Activated CD8-positive, alpha-beta T cell treated with anti-CD3 and anti-CD28 coated beads for 36 hours (primary cell): Measurements from ENCODE around the gene PMPCA. TPM values are rescaled to one million over a fixed set of nuclear protein-coding genes. Genes with fewer than 3 reads are reported as not detected.

Source experiments
- ATAC-seq: fragments of 200-7000 bp; cut with Tn5 transposase; one replicate; pipeline ENCODE4 v1.10.0; 2021; ENCODE audit warnings: mild to moderate bottlenecking, moderate library complexity
- CTCF ChIA-PET: fragments of 350-600 bp; sonication (Branson Sonifier 250); formaldehyde crosslinking; loops from one replicate; lab custom pipeline; 2021; ENCODE audit warnings: antibody characterized with exemption; lab: Charles Lee
- POLR2A ChIA-PET: fragments of 350-600 bp; sonication (Branson Sonifier 250); formaldehyde crosslinking; loops from one replicate; lab custom pipeline; 2021; ENCODE audit warnings: antibody characterized with exemption; lab: Charles Lee
- DNase-seq: peaks from one replicate; pipeline ENCODE4 v3.0.0-alpha.2; 2020
- H3K27ac Mint-ChIP-seq: one replicate; pipeline ENCODE4 v1.8.0; 2021; ENCODE audit warnings: mild to moderate bottlenecking, mixed read lengths
- H3K27me3 Mint-ChIP-seq: one replicate; pipeline ENCODE4 v1.8.0; 2021; ENCODE audit warnings: mixed read lengths
- H3K36me3 Mint-ChIP-seq: one replicate; pipeline ENCODE4 v1.8.0; 2021; ENCODE audit warnings: low read depth, mixed read lengths
- H3K4me1 Mint-ChIP-seq: one replicate; pipeline ENCODE4 v1.8.0; 2021; ENCODE audit warnings: low read depth, mixed read lengths
- H3K4me3 Mint-ChIP-seq: one replicate; pipeline ENCODE4 v1.8.0; 2021; ENCODE audit warnings: mild to moderate bottlenecking, moderate library complexity, mixed read lengths
- H3K9me3 Mint-ChIP-seq: one replicate; pipeline ENCODE4 v1.8.0; 2021; ENCODE audit warnings: mixed read lengths
- CTCF ChIP-seq: fragments of 200-600 bp; IDR thresholded peaks from one replicate; pipeline ENCODE4 v1.8.0; 2022; ENCODE audit warnings: antibody characterized with exemption, mild to moderate bottlenecking
- intact Hi-C: fragments of 100-400 bp; cut with micrococcal nuclease; formaldehyde crosslinking; loops from one replicate; pipeline ENCODE4 v1.10.0; 2022
- total RNA-seq, 2 experiments: library from RNA; stranded (reverse); gene quantifications; one replicate each; pipeline ENCODE4 v1.2.3, GENCODE V29; 2021

The PMPCA gene
- total RNA-seq, 2 experiments from 2014 or later = 128 to 140 TPM

- H3K27ac Mint-ChIP-seq = no peak overlapping the region
- intact Hi-C loops = no loop called here
- no peak for DNase-seq
- no peak for TF ChIP-seq CTCF
- ATAC-seq = no peak
- H3K9me3 Mint-ChIP-seq = no peaks in the 10 kb centered on the region
- CTCF ChIA-PET = no interaction called here
- peaks cover 12% of the 10 kb centered on the region for H3K4me1 Mint-ChIP-seq
- no peak overlapping the region for H3K4me3 Mint-ChIP-seq
- no peaks in the 10 kb centered on the region for H3K27me3 Mint-ChIP-seq
- peaks cover 25% of the 10 kb centered on the region for H3K36me3 Mint-ChIP-seq
- POLR2A ChIA-PET = interaction anchor here (0.9 to 1.3 kb wide), 4 partner anchors 17 to 190 kb away, joined by 3 read pairs; no protein-coding TSS in a partner anchor
Observed at GRCh38 chr9:136442265-136442664, 31.8 kb downstream of the PMPCA start.

GRCh38 chr9:136443087-136443486, 32.6 kb downstream of the PMPCA start:
- Mint-ChIP-seq H3K36me3 (peaks cover 30% of the 10 kb centered on the region), H3K9me3 (no peaks in the 10 kb centered on the region), H3K27ac (peak overlapping the region; percentile 1), H3K27me3 (no peaks in the 10 kb centered on the region), H3K4me3 (no peak overlapping the region), H3K4me1 (peaks cover 5% of the 10 kb centered on the region)
- TF ChIP-seq CTCF = no peak
- CTCF ChIA-PET = no interaction called here
- POLR2A ChIA-PET = interaction anchor here (0.9 to 1.3 kb wide), 5 partner anchors 12 to 189 kb away, joined by 3 read pairs; no protein-coding TSS in a partner anchor
- intact Hi-C loops = no loop called here
- DNase-seq (no peak), ATAC-seq (no peak)

- peaks cover 4% of the 10 kb centered on the region for H3K4me1 Mint-ChIP-seq
- H3K36me3 Mint-ChIP-seq = peaks cover 34% of the 10 kb centered on the region
- no peak overlapping the region for H3K27ac Mint-ChIP-seq
- ChIA-PET CTCF (no interaction called here), POLR2A (interaction anchor here (0.7 to 1.3 kb wide), 5 partner anchors 11 to 188 kb away, joined by 3 read pairs; no protein-coding TSS in a partner anchor)
- no peak overlapping the region for H3K4me3 Mint-ChIP-seq
- no peak for TF ChIP-seq CTCF
- H3K9me3 Mint-ChIP-seq = no peaks in the 10 kb centered on the region
- no peak for ATAC-seq
- intact Hi-C loops = no loop called here
- H3K27me3 Mint-ChIP-seq = no peaks in the 10 kb centered on the region
- no peak for DNase-seq
Observed at GRCh38 chr9:136443687-136444086, 33.2 kb downstream of the PMPCA start.

GRCh38 chr9:136444102-136444501, 33.6 kb downstream of the PMPCA start:
- intact Hi-C loops = no loop called here
- H3K36me3 Mint-ChIP-seq = peaks cover 36% of the 10 kb centered on the region
- POLR2A ChIA-PET = interaction anchor here (0.7 to 1.0 kb wide), 3 partner anchors 11 to 21 kb away, joined by 3 read pairs; no protein-coding TSS in a partner anchor
- no peak overlapping the region for H3K27ac Mint-ChIP-seq
- H3K9me3 Mint-ChIP-seq = no peaks in the 10 kb centered on the region
- DNase-seq (no peak), ATAC-seq (no peak)
- H3K4me3 Mint-ChIP-seq = no peak overlapping the region
- TF ChIP-seq CTCF = no peak
- CTCF ChIA-PET = no interaction called here
- no peaks in the 10 kb centered on the region for H3K27me3 Mint-ChIP-seq
- H3K4me1 Mint-ChIP-seq = peaks cover 4% of the 10 kb centered on the region

- H3K27ac Mint-ChIP-seq = no peak overlapping the region
- no peaks in the 10 kb centered on the region for H3K27me3 Mint-ChIP-seq
- H3K9me3 Mint-ChIP-seq = no peaks in the 10 kb centered on the region
- no peak overlapping the region for H3K4me3 Mint-ChIP-seq
- POLR2A ChIA-PET = interaction anchor here (0.8 to 1.0 kb wide), 3 partner anchors 11 to 124 kb away, joined by 3 read pairs; no protein-coding TSS in a partner anchor
- H3K4me1 Mint-ChIP-seq = no peaks in the 10 kb centered on the region
- ATAC-seq (no peak), DNase-seq (no peak)
- peaks cover 45% of the 10 kb centered on the region for H3K36me3 Mint-ChIP-seq
- CTCF ChIA-PET = interaction anchor here (1.3 kb wide), 1 partner anchor 42 kb away, joined by 4 read pairs; no protein-coding TSS in a partner anchor
- no peak for TF ChIP-seq CTCF
- intact Hi-C loops = no loop called here
Observed at GRCh38 chr9:136445799-136446198, 35.3 kb downstream of the PMPCA start.
